ENCODE results near the gene WNK2.

WNK2 gene

DNA sequence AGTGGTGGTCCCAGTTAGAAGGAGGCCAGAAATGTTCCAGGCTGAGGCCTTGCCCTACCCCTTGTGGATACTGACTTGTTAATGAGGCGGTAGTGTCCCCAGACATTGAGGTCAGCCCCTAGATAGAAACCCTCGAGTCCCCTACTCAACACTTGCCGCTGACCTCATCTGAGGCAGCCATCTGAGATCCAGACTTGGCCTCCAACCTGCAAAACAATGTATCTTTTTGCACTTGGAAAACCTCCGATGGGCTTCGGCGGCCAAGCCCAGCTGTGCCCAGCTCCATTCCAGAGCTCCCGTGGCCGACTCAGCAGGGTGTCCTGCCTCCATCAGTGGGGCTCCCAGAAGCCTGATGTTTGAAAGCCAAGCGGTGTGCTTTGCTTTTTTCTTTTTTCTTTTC lies 122.1 kb downstream of the WNK2 start:
- DNase-seq (ENCODE audit: low read depth): no peak
- no peak for TF ChIP-seq CTCF (conservative IDR thresholded peaks at IDR 0.05; ENCODE audit: low read depth, low read length)

DNA sequence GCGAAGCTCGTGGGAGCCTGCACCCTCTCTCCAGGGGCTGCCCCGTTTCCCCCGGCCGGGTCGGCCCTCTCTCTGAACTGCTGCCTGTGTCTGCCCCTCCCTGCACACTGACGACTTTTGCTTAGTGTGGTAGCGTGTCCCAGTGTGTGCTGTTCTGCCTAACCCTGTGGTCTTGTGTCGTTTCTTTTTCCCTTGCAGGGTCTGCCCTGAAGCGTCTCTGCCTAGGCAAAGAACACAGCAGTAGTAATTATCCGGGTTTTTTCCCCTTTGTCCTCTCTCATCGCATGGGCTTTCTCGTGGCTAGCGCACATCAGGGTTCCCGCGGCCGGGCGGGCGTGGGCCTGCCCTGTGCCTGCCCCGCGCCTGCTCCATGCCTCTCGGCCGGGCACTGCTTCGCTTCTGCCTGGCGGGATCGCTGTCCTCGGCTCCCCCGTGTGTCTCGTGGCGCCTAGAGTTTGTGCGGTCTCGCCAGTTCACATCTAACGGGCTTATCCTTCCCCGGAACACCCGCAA lies 122.7 kb downstream of the WNK2 start:
- TF ChIP-seq CTCF (conservative IDR thresholded peaks at IDR 0.05; ENCODE audit: low read depth, low read length): no peak
- no peak overlapping the region for H3K4me3 ChIP-seq (ENCODE audit: low read length)
- no peak for DNase-seq (ENCODE audit: low read depth)

More for the DNA sequence above, 122.1 kb downstream of the WNK2 start:
- no peak overlapping the region for H3K4me3 ChIP-seq (ENCODE audit: low read length)

DNA sequence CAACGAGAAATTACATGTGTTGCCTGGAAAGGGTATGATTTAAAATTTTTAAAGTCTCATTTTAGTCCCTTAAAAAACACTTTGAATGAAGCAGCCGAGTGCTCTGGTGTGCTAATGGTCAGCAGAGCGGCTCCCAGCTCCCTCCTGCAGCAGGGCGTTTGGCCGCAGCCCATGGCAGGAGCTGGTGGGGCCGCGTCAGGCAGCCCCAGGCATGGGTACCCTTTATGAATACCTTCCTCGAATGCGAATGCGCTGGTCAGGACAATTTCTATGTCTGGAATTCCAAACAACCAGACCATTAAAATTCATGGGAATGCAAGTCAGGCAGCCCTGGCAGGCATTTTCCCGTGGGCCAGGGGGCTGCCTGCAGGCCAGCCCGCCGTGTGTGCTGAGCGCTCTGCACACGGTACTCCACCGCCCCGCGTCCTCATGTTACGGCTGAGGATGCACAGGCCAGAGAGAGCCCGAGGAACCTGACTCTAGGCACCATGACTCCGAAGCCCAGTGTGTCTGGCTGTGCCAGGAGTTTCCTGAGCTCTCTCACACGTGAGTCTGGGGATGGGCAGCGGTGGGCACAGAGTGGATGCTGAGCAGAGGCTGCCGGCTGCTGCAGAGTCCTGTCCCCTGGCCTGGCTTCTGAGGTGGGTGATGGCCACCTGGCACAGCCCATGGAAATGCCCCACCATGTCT lies 123.7 kb downstream of the WNK2 start:
- no peak overlapping the region for H3K4me3 ChIP-seq (ENCODE audit: low read length)
- TF ChIP-seq CTCF (conservative IDR thresholded peaks at IDR 0.05; ENCODE audit: low read depth, low read length): no peak
- DNase-seq (ENCODE audit: low read depth): no peak

DNA sequence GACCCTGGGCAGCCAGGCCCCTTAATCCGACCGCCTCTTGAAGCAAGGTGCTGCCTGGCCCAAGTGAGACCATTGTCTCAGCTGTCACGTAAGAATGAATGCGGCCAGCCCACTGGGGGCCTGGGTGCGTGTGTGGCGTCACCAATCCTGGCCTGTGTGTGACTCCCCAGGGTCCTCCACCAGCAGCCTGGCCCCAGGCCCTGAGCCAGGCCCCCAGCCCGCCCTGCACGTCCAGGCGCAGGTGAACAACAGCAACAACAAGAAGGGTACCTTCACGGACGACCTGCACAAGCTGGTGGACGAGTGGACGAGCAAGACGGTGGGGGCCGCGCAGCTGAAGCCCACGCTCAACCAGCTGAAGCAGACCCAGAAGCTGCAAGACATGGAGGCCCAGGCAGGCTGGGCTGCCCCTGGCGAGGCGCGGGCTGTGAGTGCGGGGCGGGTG lies 124.2 kb downstream of the WNK2 start:
- no peak for TF ChIP-seq CTCF (conservative IDR thresholded peaks at IDR 0.05; ENCODE audit: low read depth, low read length)
- DNase-seq (ENCODE audit: low read depth): no peak
- no peak overlapping the region for H3K4me3 ChIP-seq (ENCODE audit: low read length)

GRCh38 chr9:93308676-93309075 lies 124.7 kb downstream of the WNK2 start:
- DNase-seq (ENCODE audit: low read depth): no peak
- no peak for TF ChIP-seq CTCF (conservative IDR thresholded peaks at IDR 0.05; ENCODE audit: low read depth, low read length)
- H3K4me3 ChIP-seq (ENCODE audit: low read length): no peak overlapping the region

- no peak overlapping the region for H3K4me3 ChIP-seq (ENCODE audit: low read length)
- no peak for DNase-seq (ENCODE audit: low read depth)
- TF ChIP-seq CTCF (conservative IDR thresholded peaks at IDR 0.05; ENCODE audit: low read depth, low read length): no peak
These were observed 126.0 kb downstream of the WNK2 start for GRCh38 chr9:93309889-93310425.

DNA sequence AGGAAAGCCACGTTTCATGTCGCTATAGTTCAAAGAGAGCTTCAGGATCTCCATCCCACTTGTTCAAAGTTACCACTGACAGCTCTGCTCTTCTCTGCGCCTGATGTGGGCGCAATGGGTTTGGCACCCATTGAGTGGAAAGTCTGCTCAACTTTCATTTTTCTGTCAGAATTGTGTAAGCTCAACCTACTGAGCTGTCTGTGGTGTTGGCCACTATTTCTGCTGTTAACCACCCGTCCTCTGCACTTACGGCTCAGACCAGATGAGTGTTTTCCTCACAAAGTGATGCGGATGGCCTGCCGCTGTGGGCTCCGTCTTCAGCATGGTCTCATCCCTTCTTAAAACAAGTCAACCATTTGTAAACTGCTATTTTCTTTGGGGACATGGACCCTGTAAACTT lies 131.2 kb downstream of the WNK2 start:
- no peak for TF ChIP-seq CTCF (conservative IDR thresholded peaks at IDR 0.05; ENCODE audit: low read depth, low read length)
- no peak for DNase-seq (ENCODE audit: low read depth)
- no peak overlapping the region for H3K4me3 ChIP-seq (ENCODE audit: low read length)

Data from retinal pigment epithelial cell (primary cell).